IMR-90 (cell line): ENCODE measurements around the gene SNX21. TPM values are rescaled to one million over a fixed set of nuclear protein-coding genes. Genes with fewer than 3 reads are reported as not detected.

Experiments
- ATAC-seq: fragments of 200-7000 bp; cut with Tn5 transposase; 2 replicates; pipeline ENCODE4 v1.9.1; 2020; ENCODE audit warnings: low read depth, mild to moderate bottlenecking, moderate library complexity
- BruUV-seq: library from RNA; stranded (reverse); fragments of 400-500 nt; replicated peaks from 2 replicates; lab custom pipeline; 2021; lab: Mats Ljungman, UMichigan
- CTCF ChIA-PET: fragments of 300-600 bp; formaldehyde crosslinking; extraction: SDS; loops from one replicate; lab custom pipeline; 2021; ENCODE audit warnings: antibody characterized with exemption; lab: Yijun Ruan, JAX
- POLR2A ChIA-PET: fragments of 300-600 bp; sonication (Branson Sonifier 250); formaldehyde crosslinking; loops from one replicate; lab custom pipeline; 2022; ENCODE audit warnings: antibody characterized with exemption; ENCODE audit not compliant: unreplicated experiment; lab: Charles Lee
- DNase-seq: peaks from one replicate; pipeline ENCODE4 v3.0.0; 2013
- H2AFZ ChIP-seq: replicated peaks from 2 replicates; pipeline ENCODE3; 2013; ENCODE audit warnings: low read length, mild to moderate bottlenecking; ENCODE audit not compliant: poor library complexity
- H2AK5ac ChIP-seq: 2 replicates; pipeline ENCODE4 v1.6.1; 2013; ENCODE audit warnings: low read depth, low read length, inconsistent platforms
- H2AK9ac ChIP-seq: replicated peaks from 2 replicates; pipeline ENCODE3; 2013; ENCODE audit warnings: mild to moderate bottlenecking, low read depth, low read length, moderate library complexity; ENCODE audit not compliant: poor library complexity
- H2BK120ac ChIP-seq: 2 replicates; pipeline ENCODE4 v1.6.1; 2013; ENCODE audit warnings: low read depth, low read length, inconsistent platforms
- H2BK15ac ChIP-seq: 3 replicates; pipeline ENCODE4 v1.6.1; 2013; ENCODE audit warnings: low read depth, low read length, inconsistent platforms
- H2BK20ac ChIP-seq: 2 replicates; pipeline ENCODE4 v1.6.1; 2013; ENCODE audit warnings: low read depth, mild to moderate bottlenecking, inconsistent platforms, low read length, moderate library complexity
- H2BK5ac ChIP-seq: 2 replicates; pipeline ENCODE4 v1.6.1; 2013; ENCODE audit warnings: mild to moderate bottlenecking, low read depth, low read length, inconsistent platforms; ENCODE audit not compliant: poor library complexity, severe bottlenecking
- H3K14ac ChIP-seq: replicated peaks from 2 replicates; pipeline ENCODE4 v1.6.1; 2013; ENCODE audit warnings: low read depth, low read length, inconsistent platforms
- H3K18ac ChIP-seq: 2 replicates; pipeline ENCODE4 v1.6.1; 2013; ENCODE audit warnings: low read depth, low read length, control low read depth
- H3K23ac ChIP-seq: 2 replicates; pipeline ENCODE4 v1.6.1; 2013; ENCODE audit warnings: low read depth, low read length, inconsistent platforms
- H3K27ac ChIP-seq: 2 replicates; pipeline ENCODE4 v1.5.1; 2013; ENCODE audit warnings: mild to moderate bottlenecking, control low read depth, low read length; ENCODE audit not compliant: insufficient read depth
- H3K27me3 ChIP-seq: 2 replicates; pipeline ENCODE4 v1.6.1; 2013; ENCODE audit warnings: low read length; ENCODE audit not compliant: control insufficient read depth, insufficient read depth
- H3K36me3 ChIP-seq: 2 replicates; pipeline ENCODE4 v1.6.1; 2013; ENCODE audit warnings: low read length, mixed read lengths; ENCODE audit not compliant: control insufficient read depth, insufficient read depth
- H3K4ac ChIP-seq: 2 replicates; pipeline ENCODE4 v1.6.1; 2013; ENCODE audit warnings: low read depth, low read length, inconsistent platforms
- H3K4me1 ChIP-seq: 2 replicates; pipeline ENCODE4 v1.6.1; 2013; ENCODE audit warnings: low read length, mixed read lengths; ENCODE audit not compliant: control insufficient read depth, insufficient read depth
- H3K4me2 ChIP-seq: 2 replicates; pipeline ENCODE4 v1.6.1; 2013; ENCODE audit warnings: low read depth, mild to moderate bottlenecking, control low read depth, low read length, moderate library complexity
- H3K4me3 ChIP-seq: 2 replicates; pipeline ENCODE4 v1.5.1; 2013; ENCODE audit warnings: low read depth, mild to moderate bottlenecking, control low read depth, low read length, moderate library complexity; ENCODE audit not compliant: insufficient read depth
- H3K56ac ChIP-seq: 2 replicates; pipeline ENCODE4 v1.6.1; 2013; ENCODE audit warnings: low read length, inconsistent platforms; ENCODE audit not compliant: insufficient read depth; ENCODE audit errors: extremely low read depth
- H3K79me1 ChIP-seq, 2 experiments: 2 replicates each; pipeline ENCODE4 v1.6.1; 2013; ENCODE audit warnings: low read length in 2 of 2, inconsistent platforms in 1 of 2, low read depth in 1 of 2
- H3K9ac ChIP-seq: 2 replicates; pipeline ENCODE4 v1.6.1; 2013; ENCODE audit warnings: low read depth, low read length, control low read depth
- H3K9me1 ChIP-seq: 2 replicates; pipeline ENCODE4 v1.6.1; 2013; ENCODE audit warnings: low read length, inconsistent platforms; ENCODE audit not compliant: insufficient read depth
- H3K9me3 ChIP-seq: 2 replicates; pipeline ENCODE4 v1.6.1; 2013; ENCODE audit warnings: low read length; ENCODE audit not compliant: control insufficient read depth, insufficient read depth
- H4K20me1 ChIP-seq: 2 replicates; pipeline ENCODE4 v1.6.1; 2013; ENCODE audit warnings: low read length, inconsistent platforms; ENCODE audit not compliant: insufficient read depth
- H4K5ac ChIP-seq: 2 replicates; pipeline ENCODE4 v1.6.1; 2013; ENCODE audit warnings: mild to moderate bottlenecking, low read depth, low read length, control low read depth
- H4K8ac ChIP-seq, 2 experiments: 2 replicates each; pipeline ENCODE4 v1.6.1; 2013; ENCODE audit warnings: low read depth in 2 of 2, low read length in 2 of 2, control low read depth in 1 of 2, inconsistent platforms in 1 of 2
- H4K91ac ChIP-seq: 2 replicates; pipeline ENCODE4 v1.6.1; 2013; ENCODE audit warnings: low read depth, low read length, inconsistent platforms; ENCODE audit not compliant: insufficient read depth
- BHLHE40 ChIP-seq: fragments of 150-350 bp; IDR thresholded peaks from 2 replicates; pipeline ENCODE4 v1.6.1; 2016; ENCODE audit warnings: mild to moderate bottlenecking, low read depth, low read length
- CEBPB ChIP-seq: IDR thresholded peaks from 2 replicates; pipeline ENCODE4 v1.6.1; 2012; ENCODE audit warnings: low read depth, low read length, improper control_type of control experiment
- CHD1 ChIP-seq: IDR thresholded peaks from 2 replicates; pipeline ENCODE4 v1.6.1; 2012; ENCODE audit warnings: low read depth, low read length, improper control_type of control experiment
- FOS ChIP-seq: fragments of 150-350 bp; IDR thresholded peaks from 2 replicates; pipeline ENCODE4 v1.6.1; 2016; ENCODE audit warnings: low read depth, low read length
- MAFK ChIP-seq: IDR thresholded peaks from 2 replicates; pipeline ENCODE4 v1.6.1; 2012; ENCODE audit warnings: low read depth, low read length, improper control_type of control experiment
- MAZ ChIP-seq: IDR thresholded peaks from 2 replicates; pipeline ENCODE4 v1.6.1; 2012; ENCODE audit warnings: low read depth, mild to moderate bottlenecking, low read length, improper control_type of control experiment, moderate library complexity, borderline replicate concordance
- MXI1 ChIP-seq: IDR thresholded peaks from 2 replicates; pipeline ENCODE4 v1.6.1; 2012; ENCODE audit warnings: low read depth, mild to moderate bottlenecking, low read length, moderate library complexity, borderline replicate concordance
- NFE2L2 ChIP-seq: fragments of 150-350 bp; IDR thresholded peaks from 2 replicates; pipeline ENCODE4 v1.6.1; 2016; ENCODE audit warnings: low read depth, mild to moderate bottlenecking, low read length
- POLR2A ChIP-seq: IDR thresholded peaks from 2 replicates; pipeline ENCODE4 v1.6.1; 2012; ENCODE audit warnings: mild to moderate bottlenecking, low read depth, low read length
- RAD21 ChIP-seq: IDR thresholded peaks from 2 replicates; pipeline ENCODE4 v1.6.1; 2012; ENCODE audit warnings: low read length, improper control_type of control experiment
- RCOR1 ChIP-seq: IDR thresholded peaks from 2 replicates; pipeline ENCODE4 v1.6.1; 2012; ENCODE audit warnings: mild to moderate bottlenecking, low read length, improper control_type of control experiment; ENCODE audit not compliant: insufficient replicate concordance
- RFX5 ChIP-seq: IDR thresholded peaks from 2 replicates; pipeline ENCODE4 v1.8.0; 2012; ENCODE audit warnings: low read depth, mild to moderate bottlenecking, low read length, moderate library complexity
- SMC3 ChIP-seq: fragments of 150-350 bp; IDR thresholded peaks from 2 replicates; pipeline ENCODE4 v1.6.1; 2016; ENCODE audit warnings: low read depth, mild to moderate bottlenecking, antibody characterized with exemption, low read length, moderate library complexity
- WGBS, 2 experiments: methylation state at CpG; one replicate each; pipeline versions ENCODE4 v1.1.5 to v1.1.7; 2013; ENCODE audit warnings: missing lambda C conversion rate in 2 of 2; ENCODE audit not compliant: insufficient read length in 1 of 2; ENCODE audit errors: extremely low coverage in 2 of 2; 5-methylcytosine and 5-hydroxymethylcytosine counted together
- dilution Hi-C: fragments of 300-500 bp; cut with HindIII; formaldehyde crosslinking; loops from one replicate; pipeline ENCODE4 v1.14.3; 2018; ENCODE audit warnings: low sequenced_read_pairs; ENCODE audit not compliant: unreplicated experiment
- in situ Hi-C: fragments of 300-500 bp; cut with MboI; formaldehyde crosslinking; loops from 3 replicates; pipeline ENCODE4 v1.14.3; 2019; ENCODE audit warnings: low sequenced_read_pairs, inconsistent platforms, mixed read lengths
- intact Hi-C: fragments of 100-400 bp; cut with micrococcal nuclease; formaldehyde crosslinking; loops from 2 replicates; pipeline ENCODE4 v1.10.0; 2022
- polyA plus RNA-seq, 3 experiments: library from polyadenylated mRNA; depleted of rRNA; stranded (reverse); fragments of >200 nt; gene quantifications; 2 replicates each; pipeline ENCODE4 v1.2.3, GENCODE V29; 2012; ENCODE audit warnings: low replicate concordance in 1 of 3
- total RNA-seq: library from RNA; depleted of rRNA; stranded (reverse); fragments of >200 nt; gene quantifications from 2 replicates; pipeline ENCODE4 v1.2.3, GENCODE V29; 2012
- TF ChIP-seq, protein P1 (sequence below): fragments of 150-350 bp; IDR thresholded peaks from 2 replicates; pipeline ENCODE4 v1.6.1; 2016; ENCODE audit warnings: low read depth, mild to moderate bottlenecking, low read length, moderate library complexity, borderline replicate concordance
- TF ChIP-seq, protein P2 (sequence below): fragments of 150-350 bp; IDR thresholded peaks from 2 replicates; pipeline ENCODE4 v1.6.1; 2017; ENCODE audit warnings: mild to moderate bottlenecking, antibody characterized with exemption, low read length, low read depth
- TF ChIP-seq, protein P3 (sequence below): conservative IDR thresholded peaks from 2 replicates; pipeline ENCODE4 v1.5.1; 2012; ENCODE audit warnings: mild to moderate bottlenecking, low read depth, low read length, improper control_type of control experiment

Gene SNX21
- total and polyA plus RNA-seq, 2 of the 4 experiments (the other 2 are of a cell fraction): 11.1 to 17.9 TPM

DNA sequence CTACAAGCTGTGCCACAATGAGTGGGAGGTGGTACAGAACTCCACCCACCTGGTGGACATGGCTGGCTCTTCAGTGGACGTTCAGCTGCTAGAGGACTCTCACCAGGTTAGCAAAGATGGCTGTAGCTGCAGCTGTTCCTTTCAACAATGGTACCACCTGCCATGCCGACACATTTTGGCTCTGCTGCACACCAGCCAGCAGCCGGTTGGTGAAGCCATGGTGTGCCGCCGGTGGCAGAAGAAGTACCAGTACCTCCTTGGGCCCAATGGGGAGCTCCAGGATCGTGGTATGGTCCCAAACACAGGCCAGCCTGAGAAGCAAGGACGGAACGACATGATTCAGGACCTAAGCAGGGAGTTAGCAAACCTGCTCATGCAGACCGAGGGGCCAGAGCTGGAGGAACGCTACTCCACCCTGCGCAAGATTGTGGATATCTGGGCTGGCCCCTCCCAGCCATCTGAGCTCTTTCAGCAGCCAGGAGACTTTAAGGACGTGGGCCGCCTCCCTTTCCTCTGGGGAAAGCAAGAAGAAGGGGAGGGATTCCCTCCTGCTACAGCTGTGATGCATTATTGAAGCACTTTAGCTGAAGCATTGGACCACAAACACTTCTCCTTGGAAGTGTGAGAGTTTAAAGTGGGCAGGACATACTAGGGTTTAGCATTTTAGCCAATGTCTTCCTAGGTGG, 44.6 kb downstream of the SNX21 start:
- Histone ChIP-seq H3K23ac (no peak overlapping the region), H4K20me1 (no peaks in the 10 kb centered on the region), H4K91ac (no peak overlapping the region), H3K9ac (no peak overlapping the region), H2AK5ac (no peak overlapping the region), H3K9me3 (no peaks in the 10 kb centered on the region), H3K27me3 (no peaks in the 10 kb centered on the region), H2BK15ac (no peak overlapping the region), H2AK9ac (no peak overlapping the region), H3K36me3 (peaks cover 26% of the 10 kb centered on the region), H3K56ac (no peak overlapping the region), H3K14ac (no peak overlapping the region), H3K9me1 (no peaks in the 10 kb centered on the region; the same call in 1 of the 2 replicates), H3K4me3 (no peak overlapping the region), H3K4me2 (no peak overlapping the region), H3K27ac (no peak overlapping the region), H2BK120ac (no peak overlapping the region), H4K5ac (no peak overlapping the region), H3K4ac (no peak overlapping the region), H4K8ac (no peak overlapping the region), H2AFZ (no peak overlapping the region), H3K79me1 (peaks cover 11 to 26% of the 10 kb centered on the region in 2 experiments; a peak in 3 of 4 replicates), H3K18ac (no peak overlapping the region), H2BK5ac (no peak overlapping the region), H3K4me1 (peaks cover 4% of the 10 kb centered on the region), H2BK20ac (no peak overlapping the region)
- in situ Hi-C loops: no loop called here
- POLR2A ChIA-PET: no interaction called here
- intact Hi-C loops: no loop called here
- BruUV-seq: no TSS peak
- dilution Hi-C loops: no loop called here
- no peak for ATAC-seq
- WGBS, 2 experiments: 84% methylated on average over 3 of the region's 13 CpGs; no CpG with 5 or more reads in 1 of the 2 experiments
- CTCF ChIA-PET: no interaction called here
- TF ChIP-seq MAFK (no peak), CHD1 (no peak), SMC3 (no peak), RAD21 (no peak), CEBPB (no peak), MAZ (no peak), BHLHE40 (no peak), NFE2L2 (no peak), FOS (no peak), MXI1 (no peak), RCOR1 (no peak), RFX5 (no peak), POLR2A (no peak)
- TF ChIP-seq, protein P1, sequence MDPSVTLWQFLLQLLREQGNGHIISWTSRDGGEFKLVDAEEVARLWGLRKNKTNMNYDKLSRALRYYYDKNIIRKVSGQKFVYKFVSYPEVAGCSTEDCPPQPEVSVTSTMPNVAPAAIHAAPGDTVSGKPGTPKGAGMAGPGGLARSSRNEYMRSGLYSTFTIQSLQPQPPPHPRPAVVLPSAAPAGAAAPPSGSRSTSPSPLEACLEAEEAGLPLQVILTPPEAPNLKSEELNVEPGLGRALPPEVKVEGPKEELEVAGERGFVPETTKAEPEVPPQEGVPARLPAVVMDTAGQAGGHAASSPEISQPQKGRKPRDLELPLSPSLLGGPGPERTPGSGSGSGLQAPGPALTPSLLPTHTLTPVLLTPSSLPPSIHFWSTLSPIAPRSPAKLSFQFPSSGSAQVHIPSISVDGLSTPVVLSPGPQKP: no peak
- TF ChIP-seq, protein P2, sequence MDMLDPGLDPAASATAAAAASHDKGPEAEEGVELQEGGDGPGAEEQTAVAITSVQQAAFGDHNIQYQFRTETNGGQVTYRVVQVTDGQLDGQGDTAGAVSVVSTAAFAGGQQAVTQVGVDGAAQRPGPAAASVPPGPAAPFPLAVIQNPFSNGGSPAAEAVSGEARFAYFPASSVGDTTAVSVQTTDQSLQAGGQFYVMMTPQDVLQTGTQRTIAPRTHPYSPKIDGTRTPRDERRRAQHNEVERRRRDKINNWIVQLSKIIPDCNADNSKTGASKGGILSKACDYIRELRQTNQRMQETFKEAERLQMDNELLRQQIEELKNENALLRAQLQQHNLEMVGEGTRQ: no peak
- TF ChIP-seq, protein P3, sequence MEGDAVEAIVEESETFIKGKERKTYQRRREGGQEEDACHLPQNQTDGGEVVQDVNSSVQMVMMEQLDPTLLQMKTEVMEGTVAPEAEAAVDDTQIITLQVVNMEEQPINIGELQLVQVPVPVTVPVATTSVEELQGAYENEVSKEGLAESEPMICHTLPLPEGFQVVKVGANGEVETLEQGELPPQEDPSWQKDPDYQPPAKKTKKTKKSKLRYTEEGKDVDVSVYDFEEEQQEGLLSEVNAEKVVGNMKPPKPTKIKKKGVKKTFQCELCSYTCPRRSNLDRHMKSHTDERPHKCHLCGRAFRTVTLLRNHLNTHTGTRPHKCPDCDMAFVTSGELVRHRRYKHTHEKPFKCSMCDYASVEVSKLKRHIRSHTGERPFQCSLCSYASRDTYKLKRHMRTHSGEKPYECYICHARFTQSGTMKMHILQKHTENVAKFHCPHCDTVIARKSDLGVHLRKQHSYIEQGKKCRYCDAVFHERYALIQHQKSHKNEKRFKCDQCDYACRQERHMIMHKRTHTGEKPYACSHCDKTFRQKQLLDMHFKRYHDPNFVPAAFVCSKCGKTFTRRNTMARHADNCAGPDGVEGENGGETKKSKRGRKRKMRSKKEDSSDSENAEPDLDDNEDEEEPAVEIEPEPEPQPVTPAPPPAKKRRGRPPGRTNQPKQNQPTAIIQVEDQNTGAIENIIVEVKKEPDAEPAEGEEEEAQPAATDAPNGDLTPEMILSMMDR: no peak
- no peak for DNase-seq
